Smooth muscle cell of the brain vasculature (primary cell): Measurements from ENCODE around the gene TBC1D4.
"Not testable (repeated sequence)": the region's sequence is repeated elsewhere in the genome, so short reads cannot be mapped to it uniquely, and the experiment has no call there.

Experiments used
- DNase-seq: peaks from one replicate; pipeline ENCODE4 v3.0.0-alpha.2; 2012; ENCODE audit warnings: low read depth, low spot score

TBC1D4 gene

GRCh38 chr13:75285310-75285709, 196.7 kb downstream of the TBC1D4 start:
- DNase-seq: no peak

GRCh38 chr13:75279834-75280369, 202.1 kb downstream of the TBC1D4 start:
- no peak for DNase-seq

GRCh38 chr13:75273695-75274094, 208.3 kb downstream of the TBC1D4 start:
- not testable (repeated sequence) for DNase-seq

GRCh38 chr13:75271846-75272245, 210.1 kb downstream of the TBC1D4 start:
- no peak for DNase-seq

- not testable (repeated sequence) for DNase-seq
Observed at GRCh38 chr13:75268481-75268880, 213.5 kb downstream of the TBC1D4 start.

GRCh38 chr13:75264611-75265010, 217.4 kb downstream of the TBC1D4 start:
- DNase-seq: no peak

- no peak for DNase-seq
Observed at GRCh38 chr13:75263741-75264407, 218.1 kb downstream of the TBC1D4 start.

GRCh38 chr13:75258159-75258782, 223.7 kb downstream of the TBC1D4 start:
- peak; percentile 18 for DNase-seq

GRCh38 chr13:75256922-75257321, 225.0 kb downstream of the TBC1D4 start:
- DNase-seq: no peak

GRCh38 chr13:75255653-75256052, 226.3 kb downstream of the TBC1D4 start:
- DNase-seq: no peak

- DNase-seq: no peak
Observed at GRCh38 chr13:75255147-75255546, 226.8 kb downstream of the TBC1D4 start.

- no peak for DNase-seq
Observed at GRCh38 chr13:75251188-75251587, 230.8 kb downstream of the TBC1D4 start.

- DNase-seq: no peak
Observed at GRCh38 chr13:75250526-75251178, 231.3 kb downstream of the TBC1D4 start.

GRCh38 chr13:75245578-75245977, 236.4 kb downstream of the TBC1D4 start:
- DNase-seq: not testable (repeated sequence)

- not testable (repeated sequence) for DNase-seq
Observed at GRCh38 chr13:75240240-75240639, 241.7 kb downstream of the TBC1D4 start.

- no peak for DNase-seq
Observed at GRCh38 chr13:75236774-75237173, 245.2 kb downstream of the TBC1D4 start.
